SU-DHL-6 (cell line): ENCODE results near the gene RUNX1.

Experiments
- H2AFZ ChIP-seq: fragments of 200-600 bp; sonication (generic); 2 replicates; pipeline ENCODE4 v1.6.1; 2014; ENCODE audit warnings: low read depth, mild to moderate bottlenecking, moderate library complexity, mixed read lengths, antibody characterized with exemption, low read length; ENCODE audit not compliant: severe bottlenecking
- H3F3A ChIP-seq: fragments of 200-600 bp; shearing (Covaris generic); 2 replicates; pipeline ENCODE4 v1.6.0; 2016; ENCODE audit warnings: antibody characterized with exemption, mild to moderate bottlenecking; ENCODE audit not compliant: insufficient read depth
- H3K27ac ChIP-seq: fragments of 200-600 bp; sonication (generic); 2 replicates; pipeline ENCODE4 v1.5.1; 2016; ENCODE audit warnings: low read depth, mild to moderate bottlenecking, low read length, moderate library complexity, mixed read lengths
- H3K27me3 ChIP-seq: fragments of 200-600 bp; sonication (generic), shearing (Covaris generic); 2 replicates; pipeline ENCODE4 v1.6.0; 2014; ENCODE audit warnings: mild to moderate bottlenecking, low read length
- H3K36me3 ChIP-seq: fragments of 200-600 bp; sonication (generic); 2 replicates; pipeline ENCODE4 v1.6.1; 2014; ENCODE audit warnings: mild to moderate bottlenecking, low read length, mixed read lengths
- H3K4me2 ChIP-seq: fragments of 300-600, 200-600 bp; shearing (Covaris generic), sonication (generic); 2 replicates; pipeline ENCODE4 v1.6.0; 2014; ENCODE audit warnings: low read length, low read depth, mild to moderate bottlenecking; ENCODE audit not compliant: poor library complexity, severe bottlenecking
- H3K4me3 ChIP-seq: fragments of 200-600 bp; sonication (generic); 2 replicates; pipeline ENCODE4 v1.5.1; 2014; ENCODE audit warnings: antibody characterized with exemption, low read length, mild to moderate bottlenecking, mixed read lengths; ENCODE audit not compliant: insufficient read depth, poor library complexity, severe bottlenecking
- H3K79me2 ChIP-seq: fragments of 200-600 bp; sonication (generic); 2 replicates; pipeline ENCODE4 v1.6.1; 2014; ENCODE audit warnings: mild to moderate bottlenecking, low read length, moderate library complexity; ENCODE audit not compliant: insufficient read depth
- H3K9ac ChIP-seq: fragments of 200-600 bp; sonication (generic); 2 replicates; pipeline ENCODE4 v1.7.0; 2014; ENCODE audit warnings: mild to moderate bottlenecking, low read length
- H3K9me2 ChIP-seq: fragments of 200-600 bp; sonication (generic); replicated peaks from 2 replicates; pipeline ENCODE4 v1.6.1; 2014; ENCODE audit warnings: low read length; ENCODE audit not compliant: insufficient read depth
- H3K9me3 ChIP-seq: fragments of 200-600 bp; sonication (generic); 2 replicates; pipeline ENCODE4 v1.6.1; 2014; ENCODE audit warnings: low read length, mixed read lengths; ENCODE audit not compliant: insufficient read depth
- H4K20me1 ChIP-seq: fragments of 200-600 bp; sonication (generic); 2 replicates; pipeline ENCODE4 v1.6.1; 2014; ENCODE audit warnings: low read depth, mild to moderate bottlenecking, antibody characterized with exemption, low read length, moderate library complexity, mixed read lengths
- CTCF ChIP-seq: fragments of 200-600 bp; sonication (generic); IDR thresholded peaks from one replicate; pipeline ENCODE4 v1.5.1; 2017; ENCODE audit warnings: antibody characterized with exemption, mild to moderate bottlenecking, low read length, moderate library complexity; ENCODE audit not compliant: insufficient read depth, poor library complexity, severe bottlenecking
- EZH2phosphoT487 ChIP-seq: fragments of 200-600 bp; sonication (generic), shearing (Covaris generic); conservative IDR thresholded peaks from 2 replicates; pipeline ENCODE4 v1.6.1; 2018; ENCODE audit warnings: mild to moderate bottlenecking, antibody characterized with exemption, low read length, moderate library complexity, mixed read lengths

The RUNX1 gene

GRCh38 chr21:34890724-34891612, 158.1 kb downstream of the RUNX1 start:
- H3K4me2 ChIP-seq: no peak overlapping the region
- no peak overlapping the region for H3K27ac ChIP-seq
- peaks cover 29% of the 10 kb centered on the region for H3K79me2 ChIP-seq
- no peaks in the 10 kb centered on the region for H3K9me2 ChIP-seq
- TF ChIP-seq EZH2phosphoT487 (no peak), CTCF (no peak)
- H3K36me3 ChIP-seq: no peaks in the 10 kb centered on the region
- H3K4me3 ChIP-seq: no peak overlapping the region
- H3F3A ChIP-seq: peaks cover 41% of the 10 kb centered on the region
- no peak overlapping the region for H3K9ac ChIP-seq
- peaks cover 8% of the 10 kb centered on the region; the same call in 1 of the 2 replicates for H4K20me1 ChIP-seq
- H3K27me3 ChIP-seq: no peaks in the 10 kb centered on the region
- H3K9me3 ChIP-seq: no peaks in the 10 kb centered on the region
- no peak overlapping the region for H2AFZ ChIP-seq

- no peak overlapping the region for H3K27ac ChIP-seq
- no peak overlapping the region for H3K9ac ChIP-seq
- H3K79me2 ChIP-seq: peaks cover 35% of the 10 kb centered on the region
These were observed 158.7 kb downstream of the RUNX1 start for GRCh38 chr21:34890470-34890723.

GRCh38 chr21:34889676-34890469, 159.2 kb downstream of the RUNX1 start:
- peak overlapping the region; percentile 63 for H2AFZ ChIP-seq
- H3K79me2 ChIP-seq: peaks cover 36% of the 10 kb centered on the region
- peak overlapping the region; percentile 82 for H3K9ac ChIP-seq
- no peaks in the 10 kb centered on the region for H3K36me3 ChIP-seq
- no peaks in the 10 kb centered on the region for H3K9me2 ChIP-seq
- peak overlapping the region; percentile 96 for H3K4me2 ChIP-seq
- peaks cover 8% of the 10 kb centered on the region; the same call in 1 of the 2 replicates for H4K20me1 ChIP-seq
- H3K9me3 ChIP-seq: no peaks in the 10 kb centered on the region
- peak overlapping the region; percentile 93 for H3K27ac ChIP-seq
- peak; percentile 65 for TF ChIP-seq CTCF
- TF ChIP-seq EZH2phosphoT487: no peak
- no peaks in the 10 kb centered on the region for H3K27me3 ChIP-seq
- H3K4me3 ChIP-seq: peak overlapping the region; percentile 73
- peaks cover 46% of the 10 kb centered on the region for H3F3A ChIP-seq

More at GRCh38 chr21:34890470-34890723, 158.7 kb downstream of the RUNX1 start:
- no peaks in the 10 kb centered on the region for H3K9me3 ChIP-seq
- H3F3A ChIP-seq: peaks cover 41% of the 10 kb centered on the region
- no peaks in the 10 kb centered on the region for H3K9me2 ChIP-seq
- no peaks in the 10 kb centered on the region for H3K36me3 ChIP-seq
- H3K4me2 ChIP-seq: peak overlapping the region; percentile 96
- H4K20me1 ChIP-seq: peaks cover 8% of the 10 kb centered on the region; the same call in 1 of the 2 replicates
- no peak overlapping the region for H2AFZ ChIP-seq
- no peaks in the 10 kb centered on the region for H3K27me3 ChIP-seq
- peak overlapping the region; percentile 73 for H3K4me3 ChIP-seq
- TF ChIP-seq EZH2phosphoT487 (no peak), CTCF (no peak)
